Neural progenitor cell (in vitro differentiated cells): ENCODE data around the gene DPYD.

ENCODE experiments used
- CTCF ChIP-seq: fragments of 200-600 bp; sonication (generic); IDR thresholded peaks from 2 replicates; pipeline ENCODE4 v1.5.1; 2017; ENCODE audit warnings: antibody characterized with exemption, mild to moderate bottlenecking
- EZH2 ChIP-seq: fragments of 200-600 bp; sonication (generic); IDR thresholded peaks from 2 replicates; pipeline ENCODE4 v1.6.1; 2017; ENCODE audit warnings: antibody characterized with exemption, mild to moderate bottlenecking, moderate library complexity
- EZH2phosphoT487 ChIP-seq: fragments of 200-600 bp; sonication (generic); IDR thresholded peaks from 2 replicates; pipeline ENCODE4 v1.6.1; 2017; ENCODE audit warnings: antibody characterized with exemption

- TF ChIP-seq CTCF (no peak), EZH2 (no peak), EZH2phosphoT487 (no peak)
These were observed 548.3 kb downstream of the DPYD start for GRCh38 chr1:97372531-97372930.
